SU-DHL-6 (cell line): ENCODE measurements around the gene PRKCE.

Experiments used
- H2AFZ ChIP-seq: fragments of 200-600 bp; sonication (generic); 2 replicates; pipeline ENCODE4 v1.6.1; 2014; ENCODE audit warnings: low read depth, mild to moderate bottlenecking, moderate library complexity, mixed read lengths, antibody characterized with exemption, low read length; ENCODE audit not compliant: severe bottlenecking
- H3F3A ChIP-seq: fragments of 200-600 bp; shearing (Covaris generic); 2 replicates; pipeline ENCODE4 v1.6.0; 2016; ENCODE audit warnings: antibody characterized with exemption, mild to moderate bottlenecking; ENCODE audit not compliant: insufficient read depth
- H3K27ac ChIP-seq: fragments of 200-600 bp; sonication (generic); 2 replicates; pipeline ENCODE4 v1.5.1; 2016; ENCODE audit warnings: low read depth, mild to moderate bottlenecking, low read length, moderate library complexity, mixed read lengths
- H3K27me3 ChIP-seq: fragments of 200-600 bp; sonication (generic), shearing (Covaris generic); 2 replicates; pipeline ENCODE4 v1.6.0; 2014; ENCODE audit warnings: mild to moderate bottlenecking, low read length
- H3K36me3 ChIP-seq: fragments of 200-600 bp; sonication (generic); 2 replicates; pipeline ENCODE4 v1.6.1; 2014; ENCODE audit warnings: mild to moderate bottlenecking, low read length, mixed read lengths
- H3K4me2 ChIP-seq: fragments of 300-600, 200-600 bp; shearing (Covaris generic), sonication (generic); 2 replicates; pipeline ENCODE4 v1.6.0; 2014; ENCODE audit warnings: low read length, low read depth, mild to moderate bottlenecking; ENCODE audit not compliant: poor library complexity, severe bottlenecking
- H3K4me3 ChIP-seq: fragments of 200-600 bp; sonication (generic); 2 replicates; pipeline ENCODE4 v1.5.1; 2014; ENCODE audit warnings: antibody characterized with exemption, low read length, mild to moderate bottlenecking, mixed read lengths; ENCODE audit not compliant: insufficient read depth, poor library complexity, severe bottlenecking
- H3K79me2 ChIP-seq: fragments of 200-600 bp; sonication (generic); 2 replicates; pipeline ENCODE4 v1.6.1; 2014; ENCODE audit warnings: mild to moderate bottlenecking, low read length, moderate library complexity; ENCODE audit not compliant: insufficient read depth
- H3K9ac ChIP-seq: fragments of 200-600 bp; sonication (generic); 2 replicates; pipeline ENCODE4 v1.7.0; 2014; ENCODE audit warnings: mild to moderate bottlenecking, low read length
- H3K9me2 ChIP-seq: fragments of 200-600 bp; sonication (generic); replicated peaks from 2 replicates; pipeline ENCODE4 v1.6.1; 2014; ENCODE audit warnings: low read length; ENCODE audit not compliant: insufficient read depth
- H3K9me3 ChIP-seq: fragments of 200-600 bp; sonication (generic); 2 replicates; pipeline ENCODE4 v1.6.1; 2014; ENCODE audit warnings: low read length, mixed read lengths; ENCODE audit not compliant: insufficient read depth
- H4K20me1 ChIP-seq: fragments of 200-600 bp; sonication (generic); 2 replicates; pipeline ENCODE4 v1.6.1; 2014; ENCODE audit warnings: low read depth, mild to moderate bottlenecking, antibody characterized with exemption, low read length, moderate library complexity, mixed read lengths
- EZH2phosphoT487 ChIP-seq: fragments of 200-600 bp; sonication (generic), shearing (Covaris generic); conservative IDR thresholded peaks from 2 replicates; pipeline ENCODE4 v1.6.1; 2018; ENCODE audit warnings: mild to moderate bottlenecking, antibody characterized with exemption, low read length, moderate library complexity, mixed read lengths
- TF ChIP-seq, protein P1 (sequence below): fragments of 200-600 bp; sonication (generic); IDR thresholded peaks from one replicate; pipeline ENCODE4 v1.5.1; 2017; ENCODE audit warnings: antibody characterized with exemption, mild to moderate bottlenecking, low read length, moderate library complexity; ENCODE audit not compliant: insufficient read depth, poor library complexity, severe bottlenecking

The PRKCE gene

DNA sequence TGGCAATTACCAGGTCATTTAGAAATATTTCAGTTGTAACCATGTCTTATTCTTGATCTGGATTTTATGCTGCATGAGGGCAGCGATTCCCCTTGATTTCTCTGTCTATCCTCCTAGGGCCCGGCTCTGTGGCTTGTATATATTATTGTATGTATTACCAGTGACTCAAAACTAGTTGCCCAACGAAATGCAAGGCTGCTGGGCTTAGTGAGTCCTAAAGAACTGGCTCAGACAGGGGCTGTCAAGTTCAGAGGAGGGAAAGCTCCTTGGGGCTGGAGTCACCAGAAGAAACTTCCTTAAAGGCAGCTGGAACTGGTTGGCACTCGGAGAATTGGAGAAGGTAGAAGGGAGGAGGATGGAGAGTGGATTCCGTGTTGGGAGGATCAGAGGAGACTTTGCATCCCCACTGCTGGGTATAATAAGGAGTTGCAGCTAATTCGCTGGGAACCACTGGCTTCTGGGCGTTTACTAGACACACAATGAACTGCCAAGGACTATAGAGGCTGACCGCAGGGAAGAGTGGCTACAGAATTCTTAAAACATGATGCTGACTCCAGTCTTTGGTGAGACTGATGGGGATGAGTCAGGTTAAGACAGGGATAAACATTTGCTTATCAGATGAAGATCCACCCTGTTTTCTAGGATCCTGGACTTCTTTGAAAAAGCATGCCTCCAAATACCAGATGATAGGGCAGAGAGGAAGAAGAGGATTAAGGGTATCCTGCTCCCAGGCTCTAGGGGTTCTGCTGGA, 104.3 kb downstream of the PRKCE start:
- Histone ChIP-seq H3K4me2 (no peak overlapping the region), H3K79me2 (no peaks in the 10 kb centered on the region), H3K9me2 (no peaks in the 10 kb centered on the region), H3K27ac (no peak overlapping the region), H3K27me3 (no peaks in the 10 kb centered on the region), H4K20me1 (no peaks in the 10 kb centered on the region), H3K36me3 (no peaks in the 10 kb centered on the region), H3F3A (no peaks in the 10 kb centered on the region), H2AFZ (no peak overlapping the region), H3K4me3 (no peak overlapping the region), H3K9me3 (no peaks in the 10 kb centered on the region), H3K9ac (no peak overlapping the region)
- no peak for TF ChIP-seq EZH2phosphoT487
- TF ChIP-seq, protein P1, sequence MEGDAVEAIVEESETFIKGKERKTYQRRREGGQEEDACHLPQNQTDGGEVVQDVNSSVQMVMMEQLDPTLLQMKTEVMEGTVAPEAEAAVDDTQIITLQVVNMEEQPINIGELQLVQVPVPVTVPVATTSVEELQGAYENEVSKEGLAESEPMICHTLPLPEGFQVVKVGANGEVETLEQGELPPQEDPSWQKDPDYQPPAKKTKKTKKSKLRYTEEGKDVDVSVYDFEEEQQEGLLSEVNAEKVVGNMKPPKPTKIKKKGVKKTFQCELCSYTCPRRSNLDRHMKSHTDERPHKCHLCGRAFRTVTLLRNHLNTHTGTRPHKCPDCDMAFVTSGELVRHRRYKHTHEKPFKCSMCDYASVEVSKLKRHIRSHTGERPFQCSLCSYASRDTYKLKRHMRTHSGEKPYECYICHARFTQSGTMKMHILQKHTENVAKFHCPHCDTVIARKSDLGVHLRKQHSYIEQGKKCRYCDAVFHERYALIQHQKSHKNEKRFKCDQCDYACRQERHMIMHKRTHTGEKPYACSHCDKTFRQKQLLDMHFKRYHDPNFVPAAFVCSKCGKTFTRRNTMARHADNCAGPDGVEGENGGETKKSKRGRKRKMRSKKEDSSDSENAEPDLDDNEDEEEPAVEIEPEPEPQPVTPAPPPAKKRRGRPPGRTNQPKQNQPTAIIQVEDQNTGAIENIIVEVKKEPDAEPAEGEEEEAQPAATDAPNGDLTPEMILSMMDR = no peak

DNA sequence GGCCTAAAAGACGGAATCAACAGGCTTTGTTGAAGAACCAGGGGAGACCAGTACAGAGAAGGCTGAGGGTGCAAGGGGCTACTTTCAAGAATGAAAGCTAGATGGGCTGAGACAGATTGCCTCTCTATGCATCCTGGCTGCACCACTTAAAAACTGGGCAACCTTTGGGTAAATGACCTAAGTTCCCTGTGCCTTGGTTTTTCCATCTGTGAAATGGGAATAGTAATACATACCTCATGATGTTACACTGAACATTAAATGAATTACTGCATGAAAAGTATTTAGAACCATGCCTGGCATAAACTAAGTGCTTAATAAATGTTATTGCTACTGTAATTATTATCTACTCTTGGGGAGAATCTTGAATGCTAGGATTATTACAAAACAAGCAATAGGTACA, 106.5 kb downstream of the PRKCE start:
- Histone ChIP-seq H3K27ac (no peak overlapping the region), H3K4me2 (no peak overlapping the region), H3F3A (no peaks in the 10 kb centered on the region), H2AFZ (no peak overlapping the region), H3K9me3 (no peaks in the 10 kb centered on the region), H3K9ac (no peak overlapping the region), H3K79me2 (no peaks in the 10 kb centered on the region), H3K27me3 (no peaks in the 10 kb centered on the region), H4K20me1 (no peaks in the 10 kb centered on the region), H3K4me3 (no peak overlapping the region), H3K36me3 (no peaks in the 10 kb centered on the region), H3K9me2 (no peaks in the 10 kb centered on the region)
- TF ChIP-seq, protein P1 = no peak
- TF ChIP-seq EZH2phosphoT487 = no peak

DNA sequence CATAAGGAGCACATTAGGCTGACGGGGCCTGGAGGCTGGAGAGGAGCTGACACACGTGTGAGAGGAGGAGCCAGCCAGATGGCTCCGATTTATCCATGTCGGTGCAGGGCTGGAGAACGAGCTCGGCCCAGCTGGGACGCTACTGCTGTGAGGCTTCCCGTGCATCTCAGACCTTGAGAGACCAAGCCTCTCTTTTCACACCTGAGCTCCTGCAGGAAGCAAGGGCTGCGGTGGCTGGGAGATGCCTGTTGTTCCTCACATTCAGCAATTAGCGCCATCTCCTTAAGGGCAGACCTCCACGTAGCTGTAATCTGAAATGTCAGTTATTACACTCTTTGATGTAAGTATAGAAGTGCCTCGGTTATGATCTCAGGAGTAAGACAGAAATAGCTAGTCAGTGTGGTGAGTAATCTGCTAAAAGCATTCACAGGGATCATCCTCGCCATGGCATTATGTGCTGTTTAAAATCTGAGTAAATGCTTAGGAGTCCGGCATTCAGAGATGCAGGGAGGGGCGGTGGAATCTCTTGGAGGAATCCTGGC, 107.9 kb downstream of the PRKCE start:
- no peaks in the 10 kb centered on the region for H4K20me1 ChIP-seq
- no peaks in the 10 kb centered on the region for H3F3A ChIP-seq
- H3K27me3 ChIP-seq = no peaks in the 10 kb centered on the region
- H3K4me2 ChIP-seq = no peak overlapping the region
- no peak overlapping the region for H3K4me3 ChIP-seq
- no peaks in the 10 kb centered on the region for H3K79me2 ChIP-seq
- no peak overlapping the region for H2AFZ ChIP-seq
- TF ChIP-seq, protein P1 = no peak
- no peak for TF ChIP-seq EZH2phosphoT487
- no peaks in the 10 kb centered on the region for H3K9me2 ChIP-seq
- no peaks in the 10 kb centered on the region for H3K9me3 ChIP-seq
- no peaks in the 10 kb centered on the region for H3K36me3 ChIP-seq
- no peak overlapping the region for H3K9ac ChIP-seq
- H3K27ac ChIP-seq = no peak overlapping the region
